ENCODE data around the gene GTF2IRD1.

- TF ChIP-seq CTCF (IDR thresholded peaks at IDR 0.05), result no peak
- TF ChIP-seq POLR2A (IDR thresholded peaks at IDR 0.05), result no peak
These were observed 39.6 kb downstream of the GTF2IRD1 start for GRCh38 chr7:74493295-74493694.
